NOMO-1 treated with dmso at 0.1 percent for 144 hours (cell line): ENCODE measurements around the gene PDZD11.
"Not testable (repeated sequence)": the region's sequence is repeated elsewhere in the genome, so short reads cannot be mapped to it uniquely, and the experiment has no call there.

Experiments used
- DNase-seq: peaks from one replicate; lab custom pipeline; 2025; ENCODE audit not compliant: unreplicated experiment; lab: John Stamatoyannopoulos, UW

The PDZD11 gene

GRCh38 chrX:70289793-70290770 lies at the start of gene PDZD11, which contains the start of gene KIF4A:
Gene PDZD11 (minus strand): TSS chrX:70289927. CDS start chrX:70289341, 586 bp downstream.
Gene KIF4A (plus strand): TSS chrX:70290104. CDS start chrX:70290459, 355 bp downstream.
- peak; percentile 67 for DNase-seq

DNA sequence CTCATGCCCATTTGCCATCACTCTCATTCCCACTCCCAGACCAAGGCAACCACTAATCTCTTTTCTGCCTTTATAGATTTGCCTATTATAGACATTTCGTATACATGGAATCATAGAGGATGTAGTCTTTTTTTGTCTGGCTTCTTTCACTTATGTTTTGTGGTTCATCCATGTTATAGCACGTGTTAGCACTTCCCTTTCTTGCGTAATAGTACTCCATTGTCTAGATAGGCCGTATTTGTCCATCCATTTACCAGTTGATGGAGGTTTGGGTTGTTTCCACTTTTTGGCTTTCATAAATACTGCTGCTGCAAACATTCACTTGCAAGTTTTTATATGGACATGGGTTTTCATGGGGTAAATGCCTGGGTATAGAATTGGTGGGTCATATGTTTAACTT lies 48.6 kb upstream of the PDZD11 start:
- peak; percentile 10 for DNase-seq

GRCh38 chrX:70336767-70337166 lies 47.0 kb upstream of the PDZD11 start:
- DNase-seq: peak; percentile 1

DNA sequence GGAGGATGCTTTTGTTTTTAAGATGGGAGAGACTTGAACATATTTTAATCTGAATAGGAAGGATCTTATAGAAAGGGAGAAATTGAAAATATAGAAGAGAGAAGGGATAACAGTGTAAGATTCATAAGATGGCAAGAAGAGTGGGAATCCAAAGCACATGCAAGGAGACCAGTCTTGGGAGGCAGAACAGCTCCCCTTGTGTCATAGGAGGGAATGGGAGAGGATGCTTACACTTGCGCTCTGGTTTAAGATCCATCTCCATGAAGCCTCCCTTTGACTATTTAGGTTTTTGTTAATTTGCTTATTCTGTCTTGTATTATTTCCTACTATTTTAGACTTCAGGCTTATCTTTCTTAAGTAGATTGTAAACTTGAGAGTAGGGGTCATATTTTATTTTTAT lies 42.9 kb upstream of the PDZD11 start:
- DNase-seq: no peak

DNA sequence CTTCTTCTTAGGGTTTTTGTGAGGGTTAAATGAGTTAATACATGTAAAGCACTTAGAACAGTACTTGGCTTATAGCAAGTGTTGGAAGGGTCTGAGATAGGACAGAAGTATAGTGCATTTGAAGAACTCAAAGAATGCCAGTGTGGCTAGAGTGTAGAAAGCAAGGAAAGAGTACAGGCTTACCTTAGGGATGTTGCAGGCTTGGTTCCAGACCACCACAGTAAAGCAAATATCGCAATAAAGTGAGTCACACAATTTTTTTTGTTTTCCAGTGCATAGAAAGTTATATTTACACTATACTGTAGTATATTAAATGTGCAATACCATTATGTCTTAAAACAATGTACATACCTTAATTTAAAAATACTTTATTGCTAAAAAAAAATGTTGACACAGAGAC lies 41.4 kb upstream of the PDZD11 start:
- no peak for DNase-seq

DNA sequence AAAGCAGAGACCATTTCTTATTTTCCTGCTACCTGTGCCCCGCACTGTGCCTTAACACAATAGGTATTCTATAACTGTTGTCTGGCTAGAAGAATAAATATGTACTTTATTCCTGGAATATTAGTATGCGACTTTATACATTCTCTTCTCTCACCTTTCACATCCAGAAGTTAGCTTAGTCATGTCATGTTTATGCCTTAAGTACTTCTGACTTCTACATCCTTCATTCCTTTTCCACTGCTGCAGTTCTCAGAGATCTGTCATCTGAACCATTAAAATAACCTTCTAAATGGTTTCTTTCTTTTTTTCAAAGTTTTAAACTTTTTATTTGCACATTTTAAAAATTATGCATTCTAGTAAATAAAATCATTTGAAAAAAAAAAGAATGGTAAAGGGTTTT lies 34.6 kb upstream of the PDZD11 start:
- DNase-seq: no peak

DNA sequence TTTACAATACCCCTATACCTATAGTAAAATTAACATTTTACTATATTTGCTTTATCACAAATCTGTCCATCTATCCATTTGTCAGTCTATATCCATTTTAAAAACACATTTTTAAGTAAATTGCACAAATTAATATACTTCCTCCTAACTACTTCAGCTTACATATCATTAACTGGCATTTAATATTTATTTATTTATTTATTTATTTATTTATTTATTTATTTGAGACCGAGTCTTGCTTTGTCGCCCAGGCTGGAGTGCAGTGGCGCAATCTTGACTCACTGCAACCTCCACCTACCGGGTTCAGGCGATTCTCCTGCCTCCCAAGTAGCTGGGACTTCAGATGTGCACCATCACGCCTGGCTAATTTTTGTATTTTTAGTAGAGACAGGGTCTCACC lies 33.9 kb upstream of the PDZD11 start:
- DNase-seq: not testable (repeated sequence)

DNA sequence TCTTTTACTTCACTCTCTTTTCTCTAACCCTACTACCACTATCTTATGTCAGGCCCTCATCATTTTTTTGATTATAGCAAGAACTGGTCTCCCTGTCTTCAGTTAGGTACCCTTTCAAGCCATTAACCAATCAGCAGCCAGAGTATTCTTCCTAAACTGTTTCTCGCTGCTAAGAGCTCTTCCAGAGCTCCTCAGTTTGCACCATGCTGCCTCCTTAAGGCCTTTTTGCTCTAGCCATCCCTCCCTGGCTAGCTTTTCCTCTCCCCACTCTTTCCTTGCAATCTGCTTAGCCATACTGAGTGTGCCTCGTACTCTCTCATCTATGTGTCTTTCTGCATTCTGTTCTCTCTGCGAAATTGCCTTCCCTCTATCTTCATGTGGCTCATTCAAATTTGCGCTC lies 33.1 kb upstream of the PDZD11 start:
- no peak for DNase-seq

- no peak for DNase-seq
Observed at GRCh38 chrX:70313503-70313902, 23.8 kb upstream of the PDZD11 start.

- no peak for DNase-seq
Observed at GRCh38 chrX:70301716-70302115, 12.0 kb upstream of the PDZD11 start.

DNA sequence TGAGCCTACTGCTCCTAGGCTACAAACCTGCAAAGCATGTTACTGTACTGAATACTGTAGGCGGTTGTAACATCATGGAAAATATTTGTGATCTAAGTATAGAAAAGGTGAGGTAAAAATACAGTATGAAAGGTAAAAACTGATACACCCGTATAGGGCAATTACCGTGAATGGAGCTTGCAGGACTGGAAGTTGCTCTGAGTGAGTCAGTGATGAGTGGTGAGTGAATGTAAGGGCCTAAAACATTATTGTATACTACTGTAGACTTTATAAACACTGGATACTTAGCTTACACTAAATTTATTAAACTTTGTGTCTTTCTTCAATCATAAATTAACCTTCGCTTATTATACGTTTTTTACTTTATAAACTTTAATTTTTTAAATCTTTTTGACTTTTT lies 3.9 kb upstream of the PDZD11 start:
- no peak for DNase-seq

- no peak for DNase-seq
Observed at GRCh38 chrX:70292788-70293187, 3.1 kb upstream of the PDZD11 start.

DNA sequence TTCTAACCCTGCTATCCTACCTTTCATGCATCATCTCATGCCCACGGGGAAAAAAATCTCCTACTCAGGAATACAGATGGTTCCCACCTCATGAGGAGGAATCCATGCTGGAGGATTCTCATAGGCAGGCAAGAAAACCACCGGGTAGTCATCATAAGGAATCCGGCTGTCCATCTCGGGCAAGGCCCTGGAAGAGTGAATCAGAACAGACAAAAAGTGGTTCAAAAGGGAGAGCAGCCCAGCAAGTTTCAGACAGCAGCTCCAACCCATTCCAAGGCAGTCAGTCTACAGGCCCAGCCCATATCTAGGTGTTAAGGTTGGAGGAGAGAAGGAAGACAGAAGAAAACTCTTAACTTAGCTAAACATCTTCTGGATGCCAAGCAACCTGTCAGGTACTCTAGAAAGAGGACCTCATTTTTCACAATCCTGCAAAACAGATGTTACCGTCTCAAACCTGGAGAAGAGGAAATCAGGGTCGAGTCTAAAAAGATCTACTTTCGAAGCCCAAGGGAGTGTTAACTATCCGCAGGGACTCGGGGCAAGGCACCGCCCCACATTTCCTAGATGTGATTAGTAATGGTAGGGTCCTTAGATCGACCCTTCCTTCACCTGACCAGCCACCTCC lies 447 bp downstream of the PDZD11 start:
- DNase-seq: no peak

DNA sequence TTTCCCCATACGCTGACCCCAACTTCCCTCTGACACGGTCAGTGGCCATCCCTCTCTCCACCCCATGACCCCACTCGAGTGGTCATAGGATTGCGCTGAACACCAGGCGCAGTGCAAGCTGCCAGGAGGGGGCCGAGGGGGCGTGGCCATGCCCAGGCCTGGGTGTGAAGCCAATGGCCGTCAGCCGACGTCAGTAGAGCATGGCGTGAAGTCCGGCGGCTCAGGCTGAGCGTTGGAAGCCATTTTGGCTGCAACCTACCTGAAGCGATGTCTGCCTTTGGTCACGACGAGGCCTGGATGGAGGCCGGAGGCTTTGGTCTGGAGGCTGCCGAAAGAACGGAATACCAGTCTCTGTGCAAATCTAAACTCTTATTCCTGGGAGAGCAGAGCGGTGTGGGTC lies 7.8 kb downstream of the PDZD11 start, which contains the start of gene RAB41:
Gene RAB41, plus strand, starts transcription at position 222 of the 400 bp plus-strand sequence. Its CDS starts 46 bp downstream, at position 268.
- DNase-seq: no peak

GRCh38 chrX:70280573-70280972 lies 9.2 kb downstream of the PDZD11 start:
- DNase-seq: no peak

GRCh38 chrX:70279081-70279480 lies 10.6 kb downstream of the PDZD11 start:
- DNase-seq: no peak

DNA sequence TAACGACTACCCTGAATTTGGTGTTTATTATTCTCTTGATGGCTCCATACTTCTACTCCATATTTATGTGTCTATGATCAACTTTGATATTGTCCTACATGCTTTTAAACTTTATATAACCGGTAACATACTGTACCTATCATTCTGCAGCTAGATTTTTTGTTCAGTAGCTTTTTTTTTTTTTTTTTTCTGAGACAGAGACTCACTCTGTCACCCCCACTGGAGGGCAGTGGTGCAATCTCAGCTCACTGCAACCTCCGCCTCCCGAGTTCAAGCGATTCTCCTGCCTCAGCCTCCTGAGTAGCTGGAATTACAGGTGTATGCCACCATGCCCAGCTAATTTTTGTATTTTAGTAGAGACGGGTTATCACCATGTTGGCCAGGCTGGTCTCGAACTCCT lies 15.7 kb downstream of the PDZD11 start:
- not testable (repeated sequence) for DNase-seq

GRCh38 chrX:70268034-70268433 lies 21.7 kb downstream of the PDZD11 start, which contains the start of gene ARR3:
Gene ARR3 (plus strand): TSS chrX:70268334. CDS start chrX:70269386, 1,052 bp downstream.
- DNase-seq: no peak

DNA sequence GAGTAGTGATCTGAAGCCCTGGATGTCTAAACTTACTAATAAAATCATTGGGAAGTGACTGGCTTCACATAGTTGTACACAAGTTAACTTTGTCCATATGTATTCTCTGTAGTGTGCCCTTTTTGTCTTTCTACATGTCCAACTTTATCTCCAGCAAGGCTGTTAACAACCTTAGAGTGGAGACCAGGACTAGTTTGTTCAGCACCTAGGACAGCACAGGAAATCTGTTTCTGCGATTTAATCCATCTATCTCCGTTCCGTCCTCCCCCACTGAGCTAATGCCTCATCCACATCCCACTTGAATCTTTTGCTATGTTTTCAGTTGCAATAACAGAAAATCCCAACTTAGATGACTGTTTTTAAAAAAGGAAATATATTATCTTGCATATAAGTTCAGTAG lies 24.9 kb downstream of the PDZD11 start:
- DNase-seq: no peak

DNA sequence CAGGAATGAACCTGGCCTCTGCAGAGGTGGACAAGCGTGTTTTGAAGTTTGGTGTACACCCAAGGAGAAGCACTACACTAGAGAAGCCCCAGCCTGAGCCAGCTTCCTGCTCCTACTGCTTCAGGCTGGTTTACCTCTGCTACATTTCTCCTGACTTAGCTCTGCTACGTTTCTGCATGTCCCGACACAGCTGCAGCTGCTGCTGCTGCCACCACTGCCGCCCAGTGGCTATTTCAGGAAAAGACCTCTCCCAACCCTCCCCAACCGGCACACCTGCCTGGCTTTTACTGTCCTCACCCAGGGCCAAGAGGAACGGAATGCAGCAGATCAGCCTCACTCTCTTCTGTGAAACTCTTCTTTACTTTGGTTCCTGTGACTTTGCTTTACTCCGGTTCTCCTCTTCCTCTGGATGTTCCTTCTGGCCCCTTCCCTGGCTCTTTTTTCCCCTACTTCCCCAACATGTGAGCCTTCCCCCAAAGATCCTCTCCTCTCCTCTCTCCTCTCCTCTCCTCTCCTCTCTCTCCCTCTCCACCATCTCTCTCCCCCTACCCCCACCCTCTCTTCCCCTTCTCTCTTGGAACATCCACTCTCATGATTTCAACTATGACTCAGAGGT lies 26.7 kb downstream of the PDZD11 start:
- DNase-seq: no peak

- no peak for DNase-seq
Observed at GRCh38 chrX:70260104-70260503, 29.6 kb downstream of the PDZD11 start, which contains the start of gene P2RY4. Gene P2RY4 (minus strand): TSS chrX:70260204. CDS start chrX:70259624, 580 bp downstream.
